ENCODE data around the gene AADACL4.

GRCh38 chr1:12625276-12625675 lies 18.6 kb upstream of the AADACL4 start:
- TF ChIP-seq, protein P1, sequence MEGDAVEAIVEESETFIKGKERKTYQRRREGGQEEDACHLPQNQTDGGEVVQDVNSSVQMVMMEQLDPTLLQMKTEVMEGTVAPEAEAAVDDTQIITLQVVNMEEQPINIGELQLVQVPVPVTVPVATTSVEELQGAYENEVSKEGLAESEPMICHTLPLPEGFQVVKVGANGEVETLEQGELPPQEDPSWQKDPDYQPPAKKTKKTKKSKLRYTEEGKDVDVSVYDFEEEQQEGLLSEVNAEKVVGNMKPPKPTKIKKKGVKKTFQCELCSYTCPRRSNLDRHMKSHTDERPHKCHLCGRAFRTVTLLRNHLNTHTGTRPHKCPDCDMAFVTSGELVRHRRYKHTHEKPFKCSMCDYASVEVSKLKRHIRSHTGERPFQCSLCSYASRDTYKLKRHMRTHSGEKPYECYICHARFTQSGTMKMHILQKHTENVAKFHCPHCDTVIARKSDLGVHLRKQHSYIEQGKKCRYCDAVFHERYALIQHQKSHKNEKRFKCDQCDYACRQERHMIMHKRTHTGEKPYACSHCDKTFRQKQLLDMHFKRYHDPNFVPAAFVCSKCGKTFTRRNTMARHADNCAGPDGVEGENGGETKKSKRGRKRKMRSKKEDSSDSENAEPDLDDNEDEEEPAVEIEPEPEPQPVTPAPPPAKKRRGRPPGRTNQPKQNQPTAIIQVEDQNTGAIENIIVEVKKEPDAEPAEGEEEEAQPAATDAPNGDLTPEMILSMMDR (IDR thresholded peaks at IDR 0.05): no peak
- TF ChIP-seq POLR2A (IDR thresholded peaks at IDR 0.05): no peak

Data from lower leg skin (tissue), 3 donors.